K562 (cell line): ENCODE results near the gene HPSE2. TPM values are rescaled to one million over a fixed set of nuclear protein-coding genes. Genes with fewer than 3 reads are reported as not detected.

Experiments
- BRF2 ChIP-seq: IDR thresholded peaks from 3 replicates; pipeline ENCODE4 v1.6.1; 2011; ENCODE audit warnings: borderline replicate concordance, mild to moderate bottlenecking; ENCODE audit not compliant: insufficient read length, insufficient read depth
- CBX3 ChIP-seq, 2 experiments: IDR thresholded peaks; 1 replicate in 1 of 2; 2 replicates in 1 of 2; pipeline ENCODE4 v1.6.1; 2012; ENCODE audit warnings: inconsistent platforms in 2 of 2, low read length in 2 of 2, borderline replicate concordance in 1 of 2, control low read depth in 1 of 2
- CBX5 ChIP-seq: IDR thresholded peaks from 2 replicates; pipeline ENCODE4 v1.6.1; 2014; ENCODE audit warnings: low read depth, borderline replicate concordance
- COPS2 ChIP-seq: fragments of 450-650 bp; conservative IDR thresholded peaks from 2 replicates; pipeline ENCODE4 v1.6.1; 2016; ENCODE audit warnings: mild to moderate bottlenecking, moderate library complexity
- FOS ChIP-seq: IDR thresholded peaks from 3 replicates; pipeline ENCODE4 v1.6.1; 2011; ENCODE audit not compliant: insufficient read length; ENCODE audit errors: extremely low read depth
- GABPB1 ChIP-seq: sonication (generic); formaldehyde crosslinking; IDR thresholded peaks from 2 replicates; pipeline ENCODE4 v1.8.0; 2022; ENCODE audit warnings: mild to moderate bottlenecking, missing genetic modification reagents
- GTF2E2 ChIP-seq: fragments of 200-800 bp; sonication (Bioruptor generic); IDR thresholded peaks from 2 replicates; pipeline ENCODE4 v1.6.1; 2016; ENCODE audit warnings: missing genetic modification characterization, missing compliant biosample characterization
- HNRNPLL ChIP-seq: fragments of 200-400 bp; formaldehyde crosslinking; IDR thresholded peaks from 2 replicates; pipeline ENCODE4 v1.6.1; 2017; ENCODE audit warnings: low read length, low read depth, mild to moderate bottlenecking; ENCODE audit not compliant: poor library complexity, severe bottlenecking
- LARP7 ChIP-seq: fragments of 450-650 bp; IDR thresholded peaks from 2 replicates; pipeline ENCODE4 v1.6.1; 2016
- NR2C1 ChIP-seq, 2 experiments: fragments of 450-650 bp; IDR thresholded peaks; 2 replicates each; pipeline ENCODE4 v1.6.1; 2017; ENCODE audit warnings: mild to moderate bottlenecking in 2 of 2, antibody characterized with exemption in 1 of 2, inconsistent platforms in 1 of 2, missing compliant biosample characterization in 1 of 2, missing genetic modification characterization in 1 of 2
- PTRF ChIP-seq: fragments of 450-650 bp; IDR thresholded peaks from 2 replicates; pipeline ENCODE4 v1.6.1; 2016; ENCODE audit warnings: mild to moderate bottlenecking, missing genetic modification characterization, missing compliant biosample characterization
- SFPQ ChIP-seq: fragments of 200-400 bp; formaldehyde crosslinking; IDR thresholded peaks from 2 replicates; pipeline ENCODE4 v1.6.1; 2017; ENCODE audit warnings: mild to moderate bottlenecking, low read depth, low read length, moderate library complexity
- ZNF668 ChIP-seq: fragments of 250-450 bp; sonication (Bioruptor Pico); IDR thresholded peaks from 2 replicates; pipeline ENCODE4 v1.8.0; 2022; ENCODE audit warnings: mild to moderate bottlenecking, inconsistent platforms
- ZNF76 ChIP-seq: fragments of 250-450 bp; sonication (Bioruptor Pico); IDR thresholded peaks from 2 replicates; pipeline ENCODE4 v1.4.0; 2020; ENCODE audit warnings: mild to moderate bottlenecking, moderate library complexity, borderline replicate concordance
- polyA plus RNA-seq, 8 experiments: library from polyadenylated mRNA; depleted of rRNA in 4 of 8; stranded (reverse) in 5 of 8; unstranded in 3 of 8; fragments of >200 nt; fragmentation: Nextera tagmentation in 2 of 8; fragmentation: Illumina TruSeq in 1 of 8; extraction: Ambion mirVana in 2 of 8; extraction: Trizol in 1 of 8; gene quantifications; 2 replicates each; pipeline versions ENCODE4 v1.2.1 to v1.2.3, GENCODE V29; 2011 to 2014; ENCODE audit warnings: inconsistent platforms in 1 of 8, missing spikeins in 1 of 8
- total RNA-seq, 7 experiments: library from RNA; depleted of rRNA in 6 of 7; stranded (reverse); fragments of >200 nt in 6 of 7; fragmentation: Illumina TruSeq in 2 of 7; extraction: Trizol in 2 of 7; gene quantifications; 2 replicates each; pipeline versions ENCODE4 v1.2.1 to v1.2.3, GENCODE V29; 2011 to 2021; ENCODE audit warnings: low replicate concordance in 1 of 7
- TF ChIP-seq, protein P1 (sequence below): IDR thresholded peaks from 2 replicates; pipeline ENCODE4 v1.6.1; 2012; ENCODE audit warnings: low read depth, low read length, improper control_type of control experiment, borderline replicate concordance
- TF ChIP-seq, protein P2 (sequence below): sonication (generic); formaldehyde crosslinking; IDR thresholded peaks from 2 replicates; pipeline ENCODE4 v1.8.0; 2022; ENCODE audit warnings: mild to moderate bottlenecking, missing genetic modification reagents
- TF ChIP-seq, protein P3 (sequence below), 3 experiments: fragments of 200-800 bp in 1 of 3; sonication (Bioruptor generic) in 1 of 3; sonication (generic) in 1 of 3; formaldehyde crosslinking in 1 of 3; IDR thresholded peaks; 2 replicates each; pipeline versions ENCODE4 v1.6.1 to v1.8.0; 2016 to 2022; ENCODE audit warnings: mild to moderate bottlenecking in 2 of 3, missing compliant biosample characterization in 2 of 3, missing genetic modification characterization in 2 of 3, missing genetic modification reagents in 1 of 3

Gene HPSE2
- total and polyA plus RNA-seq, 9 of the 15 experiments (the other 6 are each of a cell fraction or from before 2014, with no cell fraction given) = 0.03 to 0.10 (median 0.04) TPM; not detected in 2

GRCh38 chr10:98778277-98778759 is 457.3 kb downstream of the HPSE2 start (continued):
- TF ChIP-seq SFPQ (no peak), FOS (no peak), GABPB1 (CRISPR knock-in tag) (no peak), HNRNPLL (no peak), CBX3 (IDR thresholded peaks at IDR 0.05; ENCODE audit: borderline replicate concordance in 1 of 2, low read length in 2 of 2) (no peak), GTF2E2 (tag) (0 out of 2 replicates have a peak, but pooled peaks have one; percentile 44), NR2C1 (IDR thresholded peaks at IDR 0.05) (no peak), NR2C1 (tag; IDR thresholded peaks at IDR 0.05) (peak; percentile 16; the same call in 1 of the 2 replicates), ZNF668 (CRISPR knock-in tag) (no peak), LARP7 (no peak), ZNF76 (CRISPR knock-in tag) (no peak), PTRF (tag) (no peak), COPS2 (no peak), BRF2 (no peak), CBX5 (no peak)
- TF ChIP-seq, protein P1, sequence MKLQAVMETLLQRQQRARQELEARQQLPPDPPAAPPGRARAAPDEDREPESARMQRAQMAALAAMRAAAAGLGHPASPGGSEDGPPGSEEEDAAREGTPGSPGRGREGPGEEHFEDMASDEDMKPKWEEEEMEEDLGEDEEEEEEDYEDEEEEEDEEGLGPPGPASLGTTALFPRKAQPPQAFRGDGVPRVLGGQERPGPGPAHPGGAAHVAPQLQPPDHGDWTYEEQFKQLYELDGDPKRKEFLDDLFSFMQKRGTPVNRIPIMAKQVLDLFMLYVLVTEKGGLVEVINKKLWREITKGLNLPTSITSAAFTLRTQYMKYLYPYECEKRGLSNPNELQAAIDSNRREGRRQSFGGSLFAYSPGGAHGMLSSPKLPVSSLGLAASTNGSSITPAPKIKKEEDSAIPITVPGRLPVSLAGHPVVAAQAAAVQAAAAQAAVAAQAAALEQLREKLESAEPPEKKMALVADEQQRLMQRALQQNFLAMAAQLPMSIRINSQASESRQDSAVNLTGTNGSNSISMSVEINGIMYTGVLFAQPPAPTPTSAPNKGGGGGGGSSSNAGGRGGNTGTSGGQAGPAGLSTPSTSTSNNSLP = peak; percentile 64; the same call in 1 of the 2 replicates
- TF ChIP-seq, protein P2, sequence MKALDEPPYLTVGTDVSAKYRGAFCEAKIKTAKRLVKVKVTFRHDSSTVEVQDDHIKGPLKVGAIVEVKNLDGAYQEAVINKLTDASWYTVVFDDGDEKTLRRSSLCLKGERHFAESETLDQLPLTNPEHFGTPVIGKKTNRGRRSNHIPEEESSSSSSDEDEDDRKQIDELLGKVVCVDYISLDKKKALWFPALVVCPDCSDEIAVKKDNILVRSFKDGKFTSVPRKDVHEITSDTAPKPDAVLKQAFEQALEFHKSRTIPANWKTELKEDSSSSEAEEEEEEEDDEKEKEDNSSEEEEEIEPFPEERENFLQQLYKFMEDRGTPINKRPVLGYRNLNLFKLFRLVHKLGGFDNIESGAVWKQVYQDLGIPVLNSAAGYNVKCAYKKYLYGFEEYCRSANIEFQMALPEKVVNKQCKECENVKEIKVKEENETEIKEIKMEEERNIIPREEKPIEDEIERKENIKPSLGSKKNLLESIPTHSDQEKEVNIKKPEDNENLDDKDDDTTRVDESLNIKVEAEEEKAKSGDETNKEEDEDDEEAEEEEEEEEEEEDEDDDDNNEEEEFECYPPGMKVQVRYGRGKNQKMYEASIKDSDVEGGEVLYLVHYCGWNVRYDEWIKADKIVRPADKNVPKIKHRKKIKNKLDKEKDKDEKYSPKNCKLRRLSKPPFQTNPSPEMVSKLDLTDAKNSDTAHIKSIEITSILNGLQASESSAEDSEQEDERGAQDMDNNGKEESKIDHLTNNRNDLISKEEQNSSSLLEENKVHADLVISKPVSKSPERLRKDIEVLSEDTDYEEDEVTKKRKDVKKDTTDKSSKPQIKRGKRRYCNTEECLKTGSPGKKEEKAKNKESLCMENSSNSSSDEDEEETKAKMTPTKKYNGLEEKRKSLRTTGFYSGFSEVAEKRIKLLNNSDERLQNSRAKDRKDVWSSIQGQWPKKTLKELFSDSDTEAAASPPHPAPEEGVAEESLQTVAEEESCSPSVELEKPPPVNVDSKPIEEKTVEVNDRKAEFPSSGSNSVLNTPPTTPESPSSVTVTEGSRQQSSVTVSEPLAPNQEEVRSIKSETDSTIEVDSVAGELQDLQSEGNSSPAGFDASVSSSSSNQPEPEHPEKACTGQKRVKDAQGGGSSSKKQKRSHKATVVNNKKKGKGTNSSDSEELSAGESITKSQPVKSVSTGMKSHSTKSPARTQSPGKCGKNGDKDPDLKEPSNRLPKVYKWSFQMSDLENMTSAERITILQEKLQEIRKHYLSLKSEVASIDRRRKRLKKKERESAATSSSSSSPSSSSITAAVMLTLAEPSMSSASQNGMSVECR (CRISPR knock-in tag) = no peak
- TF ChIP-seq, protein P3, sequence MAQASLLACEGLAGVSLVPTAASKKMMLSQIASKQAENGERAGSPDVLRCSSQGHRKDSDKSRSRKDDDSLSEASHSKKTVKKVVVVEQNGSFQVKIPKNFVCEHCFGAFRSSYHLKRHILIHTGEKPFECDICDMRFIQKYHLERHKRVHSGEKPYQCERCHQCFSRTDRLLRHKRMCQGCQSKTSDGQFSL (CRISPR knock-in tag; IDR thresholded peaks at IDR 0.05) = no peak
- TF ChIP-seq, protein P3 (tag; IDR thresholded peaks at IDR 0.05) = no peak
